ENCODE measurements around the gene CMTR1. TPM values are rescaled to one million over a fixed set of nuclear protein-coding genes. Genes with fewer than 3 reads are reported as not detected.

CMTR1 gene
- total RNA-seq, 2 experiments from 2014 or later: 32.3 to 42.8 TPM

DNA sequence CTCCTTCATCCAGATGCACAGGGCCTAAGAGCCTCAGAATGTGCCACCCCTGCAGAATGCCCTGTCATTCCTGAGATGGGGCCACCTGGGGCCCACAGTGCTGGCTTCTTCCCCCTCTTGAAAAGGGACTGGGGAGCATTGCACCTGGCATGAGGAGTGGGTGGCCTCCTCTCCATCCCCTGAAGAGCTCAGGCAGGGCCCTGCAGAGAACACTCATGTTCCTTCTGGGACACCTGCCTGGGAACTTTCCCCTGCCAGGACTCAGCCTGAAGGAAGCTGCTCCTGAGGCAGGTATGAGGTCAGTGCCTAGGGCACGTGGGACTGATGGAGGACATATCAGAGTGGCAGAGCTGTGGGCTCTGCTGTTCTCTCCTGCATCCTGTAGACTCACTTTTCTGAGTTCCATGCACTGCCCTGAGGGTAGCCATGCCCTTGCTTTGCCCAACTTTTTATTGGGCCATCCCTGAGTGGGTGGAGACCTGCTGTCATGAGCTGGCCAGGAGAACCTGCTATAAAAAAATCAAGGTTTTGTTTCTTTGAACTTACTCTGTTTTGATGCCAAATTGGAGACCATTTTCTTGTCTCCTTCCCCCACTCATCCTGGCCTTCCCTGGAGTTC lies 47.2 kb downstream of the CMTR1 start:
- Histone ChIP-seq H4K20me1 (ENCODE audit: insufficient read depth, low read length) (no peaks in the 10 kb centered on the region), H3K9me2 (ENCODE audit: insufficient read depth, low read length) (no peaks in the 10 kb centered on the region), H3K79me2 (ENCODE audit: insufficient read depth, low read depth, low read length) (no peaks in the 10 kb centered on the region), H2AFZ (ENCODE audit: low read length) (no peak overlapping the region), H3K36me3 (ENCODE audit: insufficient read depth, low read length) (peaks cover 85% of the 10 kb centered on the region), H3K4me1 (ENCODE audit: insufficient read depth, low read length, poor library complexity, severe bottlenecking) (no peaks in the 10 kb centered on the region), H3K9me3 (ENCODE audit: low read length) (no peaks in the 10 kb centered on the region), H3K4me2 (ENCODE audit: low read length) (no peak overlapping the region), H3K4me3 (ENCODE audit: low read depth, low read length, poor library complexity, severe bottlenecking) (no peak overlapping the region), H3K27ac (ENCODE audit: low read depth, low read length, poor library complexity, severe bottlenecking) (no peak overlapping the region)
- intact Hi-C loops (cut with micrococcal nuclease; ENCODE audit: unreplicated experiment): loop anchor here (5.0 kb wide), 2 partner anchors 52 to 98 kb away; no protein-coding TSS in a partner anchor
- TF ChIP-seq, protein P1, sequence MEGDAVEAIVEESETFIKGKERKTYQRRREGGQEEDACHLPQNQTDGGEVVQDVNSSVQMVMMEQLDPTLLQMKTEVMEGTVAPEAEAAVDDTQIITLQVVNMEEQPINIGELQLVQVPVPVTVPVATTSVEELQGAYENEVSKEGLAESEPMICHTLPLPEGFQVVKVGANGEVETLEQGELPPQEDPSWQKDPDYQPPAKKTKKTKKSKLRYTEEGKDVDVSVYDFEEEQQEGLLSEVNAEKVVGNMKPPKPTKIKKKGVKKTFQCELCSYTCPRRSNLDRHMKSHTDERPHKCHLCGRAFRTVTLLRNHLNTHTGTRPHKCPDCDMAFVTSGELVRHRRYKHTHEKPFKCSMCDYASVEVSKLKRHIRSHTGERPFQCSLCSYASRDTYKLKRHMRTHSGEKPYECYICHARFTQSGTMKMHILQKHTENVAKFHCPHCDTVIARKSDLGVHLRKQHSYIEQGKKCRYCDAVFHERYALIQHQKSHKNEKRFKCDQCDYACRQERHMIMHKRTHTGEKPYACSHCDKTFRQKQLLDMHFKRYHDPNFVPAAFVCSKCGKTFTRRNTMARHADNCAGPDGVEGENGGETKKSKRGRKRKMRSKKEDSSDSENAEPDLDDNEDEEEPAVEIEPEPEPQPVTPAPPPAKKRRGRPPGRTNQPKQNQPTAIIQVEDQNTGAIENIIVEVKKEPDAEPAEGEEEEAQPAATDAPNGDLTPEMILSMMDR (conservative IDR thresholded peaks at IDR 0.05; ENCODE audit: low read length): no peak
- TF ChIP-seq EZH2phosphoT487 (IDR thresholded peaks at IDR 0.05; ENCODE audit: borderline replicate concordance, low read depth, low read length): no peak
- ChIA-PET POLR2A (interaction anchor here (0.7 kb wide), 2 partner anchors 139 to 180 kb away, joined by 3 to 8 read pairs; no protein-coding TSS in a partner anchor), CTCF (ENCODE audit: unreplicated experiment) (no interaction called here)
- BruUV-seq (replicated peaks): no TSS peak
- no peak for DNase-seq (ENCODE audit: low spot score)

- H4K20me1 ChIP-seq (ENCODE audit: insufficient read depth, low read length): no peaks in the 10 kb centered on the region
- ChIA-PET POLR2A (interaction anchor here (0.7 kb wide), 2 partner anchors 139 to 179 kb away, joined by 3 to 8 read pairs; no protein-coding TSS in a partner anchor), CTCF (ENCODE audit: unreplicated experiment) (no interaction called here)
- H3K79me2 ChIP-seq (ENCODE audit: insufficient read depth, low read depth, low read length): no peaks in the 10 kb centered on the region
- TF ChIP-seq, protein P1 (conservative IDR thresholded peaks at IDR 0.05; ENCODE audit: low read length): no peak
- no peak for TF ChIP-seq EZH2phosphoT487 (IDR thresholded peaks at IDR 0.05; ENCODE audit: borderline replicate concordance, low read depth, low read length)
- H3K9me2 ChIP-seq (ENCODE audit: insufficient read depth, low read length): no peaks in the 10 kb centered on the region
- no peak overlapping the region for H3K4me2 ChIP-seq (ENCODE audit: low read length)
- intact Hi-C loops (cut with micrococcal nuclease; ENCODE audit: unreplicated experiment): loop anchor here (5.0 kb wide), 2 partner anchors 51 to 99 kb away; no protein-coding TSS in a partner anchor
- no peak overlapping the region for H3K27ac ChIP-seq (ENCODE audit: low read depth, low read length, poor library complexity, severe bottlenecking)
- H3K9me3 ChIP-seq (ENCODE audit: low read length): no peaks in the 10 kb centered on the region
- H3K36me3 ChIP-seq (ENCODE audit: insufficient read depth, low read length): peaks cover 77% of the 10 kb centered on the region
- no peak overlapping the region for H2AFZ ChIP-seq (ENCODE audit: low read length)
- BruUV-seq (replicated peaks): no TSS peak
- DNase-seq (ENCODE audit: low spot score): no peak
- no peaks in the 10 kb centered on the region for H3K4me1 ChIP-seq (ENCODE audit: insufficient read depth, low read length, poor library complexity, severe bottlenecking)
- H3K4me3 ChIP-seq (ENCODE audit: low read depth, low read length, poor library complexity, severe bottlenecking): no peak overlapping the region
Measured at GRCh38 chr6:37480951-37481534, 48.0 kb downstream of the CMTR1 start.
